HFFc6 (cell line): ENCODE results near the gene UROD. TPM values are rescaled to one million over a fixed set of nuclear protein-coding genes. Genes with fewer than 3 reads are reported as not detected.

ENCODE experiments used
- DNase-seq: peaks from one replicate; pipeline ENCODE4 v3.0.0-alpha.2; 2018
- H3K27ac Mint-ChIP-seq: 2 replicates; pipeline ENCODE4 v1.8.0; 2020; ENCODE audit warnings: mild to moderate bottlenecking, mixed read lengths
- H3K27me3 Mint-ChIP-seq: 2 replicates; pipeline ENCODE4 v1.8.0; 2021; ENCODE audit warnings: mild to moderate bottlenecking, moderate library complexity, mixed read lengths; ENCODE audit not compliant: insufficient read depth
- H3K36me3 Mint-ChIP-seq: 2 replicates; pipeline ENCODE4 v1.8.0; 2021; ENCODE audit warnings: low read depth, mixed read lengths
- H3K4me1 Mint-ChIP-seq: 2 replicates; pipeline ENCODE4 v1.8.0; 2020; ENCODE audit warnings: low read depth, mixed read lengths
- H3K4me3 Mint-ChIP-seq: 2 replicates; pipeline ENCODE4 v1.8.0; 2020; ENCODE audit warnings: mild to moderate bottlenecking, moderate library complexity, mixed read lengths
- H3K9me3 Mint-ChIP-seq: 2 replicates; pipeline ENCODE4 v1.8.0; 2020; ENCODE audit warnings: mild to moderate bottlenecking, mixed read lengths
- CTCF ChIP-seq: fragments of 200-600 bp; sonication (generic); IDR thresholded peaks from 2 replicates; pipeline ENCODE4 v1.5.0; 2021; ENCODE audit warnings: antibody characterized with exemption, mild to moderate bottlenecking
- total RNA-seq, 6 experiments: library from RNA; stranded (reverse); fragmentation: NEBNext Ultra II Directional; extraction: Animal tissue kit (Norgen Biotek cat#: 25700); gene quantifications; 2 replicates in 1 of 6; 3 replicates in 5 of 6; pipeline ENCODE4 v1.2.3, GENCODE V29; 2021

UROD gene
- total RNA-seq, 6 experiments from 2014 or later, result 121 to 137 (median 128) TPM

- H3K27me3 Mint-ChIP-seq, result peaks cover 5% of the 10 kb centered on the region
- H3K4me3 Mint-ChIP-seq, result no peak overlapping the region
- H3K9me3 Mint-ChIP-seq, result no peaks in the 10 kb centered on the region
- no peak for TF ChIP-seq CTCF
- no peak overlapping the region for H3K27ac Mint-ChIP-seq
- no peaks in the 10 kb centered on the region for H3K4me1 Mint-ChIP-seq
- no peak for DNase-seq
- H3K36me3 Mint-ChIP-seq, result no peaks in the 10 kb centered on the region
These were observed 31.0 kb downstream of the UROD start for GRCh38 chr1:45043094-45043493.

GRCh38 chr1:45044916-45045315 lies 32.9 kb downstream of the UROD start:
- no peak for TF ChIP-seq CTCF
- no peak overlapping the region for H3K27ac Mint-ChIP-seq
- no peak for DNase-seq
- peaks cover 12% of the 10 kb centered on the region; the same call in 1 of the 2 replicates for H3K27me3 Mint-ChIP-seq
- H3K36me3 Mint-ChIP-seq, result no peaks in the 10 kb centered on the region
- no peaks in the 10 kb centered on the region for H3K9me3 Mint-ChIP-seq
- H3K4me3 Mint-ChIP-seq, result no peak overlapping the region
- no peaks in the 10 kb centered on the region for H3K4me1 Mint-ChIP-seq

GRCh38 chr1:45047032-45047431 lies 35.0 kb downstream of the UROD start:
- Mint-ChIP-seq H3K27me3 (peaks cover 13% of the 10 kb centered on the region), H3K36me3 (no peaks in the 10 kb centered on the region), H3K4me3 (no peak overlapping the region), H3K4me1 (no peaks in the 10 kb centered on the region), H3K9me3 (no peaks in the 10 kb centered on the region), H3K27ac (no peak overlapping the region)
- no peak for TF ChIP-seq CTCF
- no peak for DNase-seq

GRCh38 chr1:45051005-45051772 lies 39.1 kb downstream of the UROD start:
- TF ChIP-seq CTCF, result no peak
- Mint-ChIP-seq H3K9me3 (no peaks in the 10 kb centered on the region), H3K36me3 (no peaks in the 10 kb centered on the region), H3K4me1 (no peaks in the 10 kb centered on the region), H3K27ac (no peak overlapping the region), H3K4me3 (no peak overlapping the region), H3K27me3 (peaks cover 14% of the 10 kb centered on the region)
- DNase-seq, result no peak

GRCh38 chr1:45057542-45057941 lies 45.5 kb downstream of the UROD start:
- Mint-ChIP-seq H3K36me3 (no peaks in the 10 kb centered on the region), H3K27ac (no peak overlapping the region), H3K4me1 (no peaks in the 10 kb centered on the region), H3K4me3 (no peak overlapping the region), H3K9me3 (no peaks in the 10 kb centered on the region), H3K27me3 (peaks cover 15% of the 10 kb centered on the region)
- TF ChIP-seq CTCF, result no peak
- no peak for DNase-seq
